Cardiac muscle cell (in vitro differentiated cells and primary cell): Measurements from ENCODE around the gene MAP3K19. TPM values are rescaled to one million over a fixed set of nuclear protein-coding genes. Genes with fewer than 3 reads are reported as not detected.

Experiments
- DNase-seq, 2 donors: peaks; one replicate each; pipeline versions ENCODE4 v3.0.0 to v3.0.0-alpha.2; 2010 to 2017; ENCODE audit warnings: low read depth in 1 of 2, low spot score in 1 of 2
- H3K27ac ChIP-seq: fragments of 200-600 bp; sonication (generic); 2 replicates; pipeline ENCODE4 v1.5.1; 2016
- H3K27me3 ChIP-seq: fragments of 200-600 bp; sonication (generic); 2 replicates; pipeline ENCODE4 v1.6.0; 2016; ENCODE audit warnings: control low read depth
- H3K36me3 ChIP-seq: fragments of 200-600 bp; sonication (generic); 2 replicates; pipeline ENCODE4 v1.5.1; 2016; ENCODE audit warnings: control low read depth
- H3K4me1 ChIP-seq: fragments of 200-600 bp; sonication (generic); 2 replicates; pipeline ENCODE4 v1.8.1; 2017; ENCODE audit warnings: low read depth, mild to moderate bottlenecking, mixed run types
- H3K4me3 ChIP-seq: fragments of 200-600 bp; sonication (generic); 2 replicates; pipeline ENCODE4 v1.5.1; 2016; ENCODE audit warnings: mild to moderate bottlenecking
- H3K9me3 ChIP-seq: fragments of 200-600 bp; sonication (generic); 2 replicates; pipeline ENCODE4 v1.5.1; 2017; ENCODE audit warnings: low read depth, mild to moderate bottlenecking, control low read depth
- CTCF ChIP-seq: IDR thresholded peaks from 2 replicates; pipeline ENCODE4 v1.5.1; 2012; ENCODE audit warnings: low read depth, mild to moderate bottlenecking, low read length
- polyA plus RNA-seq: library from polyadenylated mRNA; unstranded; fragments of >200 nt; fragmentation: Nextera tagmentation; extraction: Ambion mirVana; gene quantifications from 2 replicates; pipeline ENCODE4 v1.2.1, GENCODE V29; 2016
- total RNA-seq: library from RNA; depleted of rRNA; stranded (reverse); fragments of >200 nt; gene quantifications from 2 replicates; pipeline ENCODE4 v1.2.3, GENCODE V29; 2016

Gene MAP3K19
- total and polyA plus RNA-seq, 2 experiments from 2014 or later, result not detected

- DNase-seq, result peak; percentile 74 to 79
- Histone ChIP-seq H3K27me3 (no peaks in the 10 kb centered on the region), H3K4me1 (no peaks in the 10 kb centered on the region), H3K27ac (no peak overlapping the region), H3K4me3 (no peak overlapping the region), H3K9me3 (no peaks in the 10 kb centered on the region), H3K36me3 (no peaks in the 10 kb centered on the region)
- TF ChIP-seq CTCF, result no peak
Observed at GRCh38 chr2:135030826-135031225, 16.4 kb downstream of the MAP3K19 start.

- no peaks in the 10 kb centered on the region for H3K9me3 ChIP-seq
- no peak overlapping the region for H3K27ac ChIP-seq
- H3K36me3 ChIP-seq, result no peaks in the 10 kb centered on the region
- no peak for TF ChIP-seq CTCF
- H3K4me1 ChIP-seq, result no peaks in the 10 kb centered on the region
- no peaks in the 10 kb centered on the region for H3K27me3 ChIP-seq
- DNase-seq, result no peak
- H3K4me3 ChIP-seq, result no peak overlapping the region
Observed at GRCh38 chr2:135029481-135030134, 17.6 kb downstream of the MAP3K19 start.

- no peak for TF ChIP-seq CTCF
- no peaks in the 10 kb centered on the region for H3K4me1 ChIP-seq
- H3K9me3 ChIP-seq, result no peaks in the 10 kb centered on the region
- no peaks in the 10 kb centered on the region for H3K36me3 ChIP-seq
- no peak overlapping the region for H3K4me3 ChIP-seq
- H3K27me3 ChIP-seq, result no peaks in the 10 kb centered on the region
- H3K27ac ChIP-seq, result no peak overlapping the region
- no peak for DNase-seq
Observed at GRCh38 chr2:135023886-135024485, 23.3 kb downstream of the MAP3K19 start.

GRCh38 chr2:135022952-135023880 is 24.0 kb downstream of the MAP3K19 start:
- no peak for TF ChIP-seq CTCF
- Histone ChIP-seq H3K27me3 (no peaks in the 10 kb centered on the region), H3K27ac (no peak overlapping the region), H3K4me1 (no peaks in the 10 kb centered on the region), H3K9me3 (no peaks in the 10 kb centered on the region), H3K4me3 (no peak overlapping the region), H3K36me3 (no peaks in the 10 kb centered on the region)
- DNase-seq, result no peak

- no peak overlapping the region for H3K27ac ChIP-seq
- no peaks in the 10 kb centered on the region for H3K9me3 ChIP-seq
- DNase-seq, result no peak
- H3K4me1 ChIP-seq, result no peaks in the 10 kb centered on the region
- H3K27me3 ChIP-seq, result no peaks in the 10 kb centered on the region
- TF ChIP-seq CTCF, result no peak
- H3K36me3 ChIP-seq, result no peaks in the 10 kb centered on the region
- no peak overlapping the region for H3K4me3 ChIP-seq
Observed at GRCh38 chr2:135021618-135022017, 25.6 kb downstream of the MAP3K19 start.
